ENCODE data around the gene GABBR1. TPM values are rescaled to one million over a fixed set of nuclear protein-coding genes. Genes with fewer than 3 reads are reported as not detected.

Gene GABBR1
- total RNA-seq, 1 experiment from 2014 or later: 1.9 TPM

Other genes with a start within 250 kb of the GABBR1 start
- not detected in 2 replicates for gene OR12D2, start 237.6 kb downstream of the GABBR1 start, total RNA-seq (2014; rRNA removed; shearing (Covaris generic); ENCODE audit: low replicate concordance)
- not detected in 2 replicates for gene OR12D1, start 218.3 kb downstream of the GABBR1 start, total RNA-seq (2014; rRNA removed; shearing (Covaris generic); ENCODE audit: low replicate concordance)
- gene OR10C1, start 193.9 kb downstream of the GABBR1 start, total RNA-seq (2014; rRNA removed; shearing (Covaris generic); ENCODE audit: low replicate concordance): not detected in 2 replicates
- gene OR11A1, start 176.1 kb downstream of the GABBR1 start, total RNA-seq (2014; rRNA removed; shearing (Covaris generic); ENCODE audit: low replicate concordance): not detected in 2 replicates
- not detected in 2 replicates for gene OR2H1, start 176.0 kb downstream of the GABBR1 start, total RNA-seq (2014; rRNA removed; shearing (Covaris generic); ENCODE audit: low replicate concordance)
- not detected in 2 replicates for gene MAS1L, start 145.2 kb downstream of the GABBR1 start, total RNA-seq (2014; rRNA removed; shearing (Covaris generic); ENCODE audit: low replicate concordance)
- not detected in 2 replicates for gene UBD, start 73.5 kb downstream of the GABBR1 start, total RNA-seq (2014; rRNA removed; shearing (Covaris generic); ENCODE audit: low replicate concordance)
- gene OR2H2, start 48.1 kb downstream of the GABBR1 start, total RNA-seq (2014; rRNA removed; shearing (Covaris generic); ENCODE audit: low replicate concordance): not detected in 2 replicates
- gene MOG, start 23.9 kb upstream of the GABBR1 start, total RNA-seq (2014; rRNA removed; shearing (Covaris generic); ENCODE audit: low replicate concordance): not detected in 2 replicates
- not detected in 2 replicates for gene ZFP57, start 48.0 kb upstream of the GABBR1 start, total RNA-seq (2014; rRNA removed; shearing (Covaris generic); ENCODE audit: low replicate concordance)
- gene HLA-F, start 90.3 kb upstream of the GABBR1 start, total RNA-seq (2014; rRNA removed; shearing (Covaris generic); ENCODE audit: low replicate concordance): 8.0 and 12.9 TPM in 2 replicates
- not detected in 2 replicates for gene HLA-G, start 194.6 kb upstream of the GABBR1 start, total RNA-seq (2014; rRNA removed; shearing (Covaris generic); ENCODE audit: low replicate concordance)